HG03378 (cell line): ENCODE measurements around the gene FLNB.

Source experiments
- ATAC-seq: cut with Tn5 transposase; IDR thresholded peaks from one replicate; pipeline ENCODE4 v1.9.1; 2021; ENCODE audit warnings: mild to moderate bottlenecking, moderate library complexity; ENCODE audit not compliant: unreplicated experiment

The FLNB gene

DNA sequence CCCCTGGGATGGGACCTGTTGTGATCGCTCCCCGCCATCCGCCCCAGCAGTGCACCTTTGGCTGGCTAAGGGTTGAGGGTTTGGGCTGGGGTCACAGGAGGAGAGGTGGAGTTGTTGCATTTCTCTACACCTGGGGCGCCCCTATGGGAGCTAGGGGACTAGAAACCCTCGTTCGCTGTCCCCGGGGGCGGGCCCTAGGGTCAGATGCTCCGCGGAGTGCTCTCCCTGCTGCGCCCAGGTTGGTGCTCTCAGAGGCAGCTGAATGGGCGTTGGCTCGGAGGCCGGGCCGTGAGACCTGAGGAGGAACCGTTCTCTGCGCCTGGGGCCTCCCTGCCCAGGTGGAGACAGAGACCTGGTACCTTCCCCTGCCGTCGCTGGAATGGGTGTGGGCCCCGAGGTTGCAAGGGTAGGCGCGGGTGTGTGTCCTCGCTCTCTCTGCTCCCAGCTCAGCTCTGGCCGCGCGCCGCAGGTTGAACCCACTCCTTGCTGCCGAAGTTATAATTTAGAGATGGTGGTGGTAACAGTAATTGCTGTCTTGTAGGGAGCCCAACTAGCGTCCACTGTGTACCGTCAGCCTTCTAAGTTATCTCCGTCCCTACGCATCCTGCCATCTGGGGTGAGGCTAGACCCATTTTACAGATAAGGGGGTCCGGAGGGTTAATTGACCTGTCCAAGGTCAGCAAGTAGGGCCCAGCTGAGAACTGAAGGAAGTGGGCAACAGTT, 965 bp downstream of the FLNB start:
- no peak for ATAC-seq

DNA sequence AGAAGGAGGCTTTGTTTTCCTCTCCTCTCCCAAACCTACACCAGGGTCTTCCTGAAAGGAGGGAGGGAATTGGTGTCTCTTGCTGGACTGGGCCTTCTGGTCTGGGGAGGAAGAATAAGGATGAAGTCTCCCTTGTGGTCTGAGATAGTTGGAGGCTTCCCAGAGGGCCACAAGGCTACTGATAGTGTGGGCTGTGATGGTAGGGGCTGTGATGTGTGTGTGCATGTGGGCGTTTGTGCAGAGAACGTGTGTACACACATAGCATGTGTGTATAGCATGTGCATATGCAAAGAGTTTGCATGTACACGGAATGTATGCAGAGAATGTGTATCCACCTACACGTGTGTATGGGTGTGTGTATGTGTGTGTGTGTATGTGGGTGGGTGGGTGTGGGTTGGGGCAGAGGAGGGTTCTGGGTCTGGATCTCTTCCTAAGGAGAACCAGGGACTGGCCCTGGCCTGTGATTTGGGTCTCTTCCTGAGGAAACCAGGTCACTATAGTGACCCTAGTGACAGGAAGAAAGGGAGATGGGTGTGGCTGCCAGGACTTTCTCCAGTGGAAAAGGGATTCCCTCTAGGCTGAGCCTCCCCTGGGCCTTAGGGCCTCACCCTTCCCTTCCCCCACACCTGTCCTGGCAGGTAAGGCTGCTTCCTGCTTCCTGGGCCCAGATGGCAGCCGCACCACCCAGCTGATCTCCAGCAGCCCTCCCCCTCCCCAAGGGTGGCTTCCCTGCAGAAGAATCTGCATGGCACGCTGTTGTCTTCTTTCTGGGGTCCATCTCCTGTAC, 1.7 kb downstream of the FLNB start:
- no peak for ATAC-seq

DNA sequence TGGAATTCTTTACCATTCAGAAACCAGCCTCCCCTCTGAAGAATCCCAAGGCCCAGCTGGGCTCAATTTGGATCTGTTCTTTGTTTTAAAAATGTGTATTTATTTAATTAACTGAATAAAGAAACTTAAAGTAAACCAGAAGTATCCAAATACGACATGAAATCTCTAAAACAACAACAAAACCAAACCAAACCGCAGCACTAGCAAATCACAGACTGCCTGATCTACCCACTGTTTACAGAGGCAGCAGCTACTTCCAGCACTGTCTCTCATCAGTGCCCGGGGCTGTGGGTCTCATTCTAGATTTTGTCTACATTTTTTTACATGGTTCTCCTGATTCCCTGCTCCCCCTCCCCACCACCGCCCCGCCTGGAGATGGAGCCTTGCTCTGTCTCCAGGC, 2.3 kb downstream of the FLNB start:
- no peak for ATAC-seq

DNA sequence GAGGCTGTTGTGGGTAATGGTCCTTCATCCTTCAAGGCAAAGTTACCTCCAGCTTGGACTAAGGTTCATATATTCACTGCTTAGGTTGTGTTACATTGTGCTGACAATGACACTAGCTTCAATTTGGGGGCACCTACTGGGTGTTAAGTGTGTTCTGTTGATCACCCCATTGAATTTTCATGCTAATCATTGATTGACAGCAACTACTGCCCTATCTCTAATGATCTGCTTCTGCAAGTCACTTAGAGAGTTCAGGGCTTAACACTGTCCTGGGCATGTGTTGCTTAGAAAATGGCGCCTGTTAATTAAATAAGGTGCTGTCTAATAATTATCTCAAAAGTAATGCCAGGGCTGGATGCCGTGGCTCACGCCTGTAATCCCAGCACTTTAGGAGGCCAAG, 3.4 kb downstream of the FLNB start:
- ATAC-seq: no peak

DNA sequence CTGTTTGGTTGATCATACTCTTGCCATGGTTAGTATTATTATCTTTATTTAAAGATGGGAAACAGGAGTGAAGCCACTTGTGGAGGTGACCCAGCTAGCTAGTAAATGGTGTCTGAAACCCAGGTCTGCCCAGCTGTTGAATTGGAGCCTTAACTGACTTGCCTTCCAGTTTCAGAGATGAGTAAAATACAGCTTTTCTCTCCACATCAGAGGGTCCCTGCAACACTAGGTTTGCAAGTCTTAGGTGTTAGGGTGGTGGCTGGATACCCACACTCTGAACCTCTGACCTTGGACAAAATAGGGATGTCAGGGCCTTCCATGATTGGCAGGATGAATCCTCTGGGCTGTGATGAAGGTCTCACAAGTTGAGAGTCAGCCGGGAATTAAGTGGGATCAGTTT, 4.1 kb downstream of the FLNB start:
- no peak for ATAC-seq

DNA sequence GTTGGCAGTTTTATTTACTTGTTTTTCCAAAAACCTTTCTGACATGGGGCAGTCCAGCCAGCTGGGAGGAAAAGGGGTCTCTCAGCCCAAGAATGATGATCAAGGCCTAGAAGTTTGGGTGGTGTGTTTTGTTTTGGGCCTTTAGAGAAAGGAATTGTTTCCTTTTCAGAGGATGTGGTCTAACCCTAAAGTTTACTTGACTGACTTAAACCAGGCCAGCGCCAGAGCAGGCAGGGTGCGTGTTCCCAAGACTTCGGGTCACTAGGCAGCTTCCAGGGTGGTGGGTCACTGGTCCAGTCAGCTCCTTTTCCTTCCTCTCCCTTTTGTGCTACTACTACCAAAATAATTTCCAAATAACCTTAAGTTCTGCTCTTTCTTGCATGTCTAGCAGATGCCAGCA, 4.9 kb downstream of the FLNB start:
- ATAC-seq: no peak

DNA sequence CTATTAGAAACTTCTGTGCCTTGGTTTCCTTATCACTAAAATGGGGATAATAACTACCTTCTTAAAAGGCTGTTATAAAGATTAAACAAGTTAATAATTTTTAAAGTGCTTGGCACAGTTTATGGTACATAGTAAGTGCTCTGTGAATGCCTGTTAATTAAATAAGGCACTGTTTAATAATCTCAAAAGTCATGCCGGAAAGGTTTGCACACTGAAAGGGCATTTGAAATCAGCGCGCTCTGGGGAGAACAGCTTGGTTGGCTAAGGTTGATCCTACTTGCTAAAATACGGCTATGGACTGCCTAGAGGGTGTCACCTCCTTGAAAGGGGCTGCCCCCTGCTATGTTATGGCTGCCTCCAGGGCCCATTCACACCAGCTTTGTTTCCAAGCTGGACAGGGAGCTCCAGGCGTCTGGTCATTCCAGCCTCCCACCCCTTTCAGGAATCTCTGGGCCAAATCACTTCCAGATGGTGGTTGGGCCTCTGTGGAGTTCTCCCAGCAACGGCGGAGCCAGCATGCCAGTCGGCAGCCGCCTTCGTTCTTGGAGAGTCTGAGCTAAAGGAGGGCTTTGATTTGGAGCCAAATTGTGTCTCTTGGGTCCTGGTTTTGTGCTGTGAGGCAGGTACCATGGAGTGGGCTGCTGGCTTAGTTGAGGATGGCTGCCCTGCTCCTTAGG, 5.9 kb downstream of the FLNB start:
- no peak for ATAC-seq

DNA sequence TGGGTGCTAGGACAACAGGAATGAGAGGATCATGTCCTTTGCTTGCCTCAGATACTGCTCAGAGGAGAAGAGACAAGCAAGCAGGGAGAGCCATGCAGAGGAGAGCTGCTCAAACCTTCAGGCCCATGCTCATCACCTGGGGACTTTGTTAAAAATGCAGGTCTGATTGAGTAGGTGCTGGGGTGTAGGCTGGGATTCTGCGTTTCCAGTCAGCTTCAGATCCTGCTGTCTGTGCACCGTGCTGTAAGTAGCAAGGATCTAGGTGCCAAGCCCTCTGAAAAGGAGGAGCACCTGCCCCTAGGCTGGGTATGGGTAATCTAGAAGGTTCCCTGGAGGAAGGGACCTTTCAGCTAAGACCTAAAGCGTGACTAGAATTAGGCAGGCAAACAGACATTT, 7.3 kb downstream of the FLNB start:
- no peak for ATAC-seq

DNA sequence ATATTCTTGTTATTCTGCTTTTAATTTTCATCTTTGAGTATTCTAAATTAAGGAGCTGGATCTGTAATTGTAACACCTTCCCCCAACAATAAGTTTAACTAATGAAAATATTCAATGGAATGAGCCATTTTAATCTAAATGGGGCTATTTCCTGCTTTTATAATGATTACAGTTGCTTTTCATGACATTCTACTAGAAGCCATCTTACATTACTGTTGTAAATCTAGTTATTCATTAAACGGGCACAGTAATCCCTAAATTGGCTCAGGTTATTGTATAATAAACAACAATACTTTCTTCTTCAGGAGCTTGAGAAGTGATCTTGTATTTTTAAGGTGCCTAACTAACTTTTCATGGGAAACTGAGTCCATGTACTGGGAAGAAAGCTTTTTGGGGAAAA, 8.5 kb downstream of the FLNB start:
- ATAC-seq: no peak

DNA sequence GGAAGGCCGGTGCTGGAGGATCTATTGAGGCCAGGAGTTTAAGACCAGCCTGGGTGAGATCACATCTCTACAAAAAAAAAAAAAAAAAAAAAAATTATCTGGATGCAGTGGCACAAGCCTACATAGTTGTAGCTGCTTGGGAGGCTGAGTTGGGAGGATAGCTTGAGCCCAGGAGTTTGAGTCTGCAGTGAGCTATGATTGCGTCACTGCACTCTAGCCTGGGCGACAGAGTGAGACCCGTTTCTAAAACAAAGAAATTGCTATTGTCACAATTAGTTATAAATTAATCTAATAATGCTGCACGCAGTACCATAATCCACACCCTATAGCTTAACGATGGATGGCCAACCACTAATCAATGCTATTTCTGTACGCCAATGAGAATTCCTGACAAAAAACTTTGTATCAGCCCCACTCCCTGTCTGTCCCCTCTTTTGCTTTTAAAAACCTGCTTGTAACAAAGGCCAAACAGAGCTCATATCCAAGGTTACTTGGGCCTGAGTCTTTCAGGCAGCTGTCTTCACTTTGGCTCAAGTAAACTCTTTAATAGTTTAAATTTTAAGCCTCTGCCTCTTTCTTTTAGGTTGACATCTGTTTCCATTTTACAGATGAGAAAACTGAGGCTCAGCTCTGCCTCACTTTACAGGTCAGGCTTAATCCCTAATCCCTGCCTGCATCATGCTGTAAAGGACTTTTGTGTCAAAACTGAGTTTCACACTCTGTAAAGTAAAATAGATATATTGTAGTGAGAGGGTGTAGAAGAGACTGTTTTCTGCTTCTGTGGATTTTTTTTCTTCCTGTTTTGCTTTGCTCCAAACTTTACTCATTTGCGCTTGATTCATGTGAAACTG, 10.9 kb downstream of the FLNB start:
- ATAC-seq: no peak

DNA sequence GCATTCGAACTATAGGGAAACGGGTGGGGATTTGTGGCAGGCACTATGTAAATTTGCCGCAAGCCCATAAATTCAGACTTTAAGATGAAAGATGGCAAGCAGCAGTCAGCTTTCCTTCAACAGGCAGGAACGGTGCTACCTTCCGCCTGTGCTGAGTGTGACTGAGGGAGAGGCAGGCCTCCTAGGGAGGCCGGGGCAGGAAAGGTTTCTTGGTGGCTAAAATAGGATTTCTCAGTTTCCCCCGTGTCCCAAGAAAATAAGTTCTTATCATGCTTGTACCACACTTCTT, 12.5 kb downstream of the FLNB start:
- ATAC-seq: no peak

DNA sequence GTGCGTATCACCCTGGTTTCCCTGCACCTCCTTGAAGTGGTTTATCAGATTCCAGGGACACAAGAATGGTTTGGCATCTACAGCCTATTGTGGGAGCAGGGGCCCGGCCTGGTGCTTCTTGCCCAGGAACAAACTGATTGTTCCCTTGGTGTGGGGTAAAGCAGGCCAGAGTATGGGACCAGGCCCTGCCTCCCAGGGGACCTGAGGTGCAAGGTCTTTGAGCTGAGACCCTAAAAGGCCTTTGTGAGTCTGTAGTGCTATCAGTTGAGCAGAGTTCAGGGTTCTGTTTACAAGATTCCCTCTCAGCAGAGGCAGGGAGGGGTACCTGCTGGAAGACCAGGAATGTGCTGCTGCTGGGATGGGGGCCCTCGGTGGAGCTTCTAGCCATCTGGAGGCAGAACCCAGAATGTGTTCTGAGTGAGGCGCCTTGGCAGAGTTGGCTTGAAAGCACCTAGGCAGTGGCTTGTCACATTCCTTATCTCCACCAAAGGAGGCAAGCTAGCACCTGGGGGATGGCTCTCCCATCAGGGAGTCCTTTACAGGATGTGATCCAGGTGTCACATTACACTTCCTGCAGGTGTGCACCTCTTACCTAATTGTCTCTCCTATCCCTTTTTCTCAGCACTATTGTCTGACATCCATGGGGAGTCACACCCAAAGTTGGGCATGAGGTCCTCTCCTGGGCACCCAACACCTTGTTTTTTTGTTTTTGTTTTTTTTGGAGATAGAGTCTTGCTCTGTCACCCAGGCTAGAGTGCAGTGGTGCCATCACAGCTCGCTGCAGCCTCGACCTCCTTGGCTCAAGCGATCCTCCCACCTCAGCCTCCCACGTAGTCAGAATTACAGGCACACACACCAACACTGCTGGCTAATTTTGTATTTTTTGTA, 13.1 kb downstream of the FLNB start:
- ATAC-seq: no peak

DNA sequence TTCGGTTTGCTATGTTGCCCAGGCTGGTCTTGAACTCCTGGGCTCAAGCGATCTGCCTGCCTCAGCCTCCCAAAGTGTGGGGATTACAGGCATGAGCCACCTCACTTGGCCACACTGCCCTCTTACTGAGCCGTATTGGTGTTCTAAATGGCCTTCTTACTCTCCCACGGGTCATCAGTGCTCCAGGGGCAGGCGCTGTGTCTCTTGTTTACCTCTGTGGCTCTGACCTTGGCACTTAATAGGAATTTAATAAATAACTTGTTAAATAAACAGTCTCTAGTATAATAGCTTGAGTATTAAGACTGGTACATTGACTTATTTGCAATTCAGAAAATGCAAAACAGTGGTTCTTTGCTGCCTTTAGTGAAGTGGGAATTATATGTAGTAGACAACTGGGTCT, 13.7 kb downstream of the FLNB start:
- ATAC-seq: no peak

DNA sequence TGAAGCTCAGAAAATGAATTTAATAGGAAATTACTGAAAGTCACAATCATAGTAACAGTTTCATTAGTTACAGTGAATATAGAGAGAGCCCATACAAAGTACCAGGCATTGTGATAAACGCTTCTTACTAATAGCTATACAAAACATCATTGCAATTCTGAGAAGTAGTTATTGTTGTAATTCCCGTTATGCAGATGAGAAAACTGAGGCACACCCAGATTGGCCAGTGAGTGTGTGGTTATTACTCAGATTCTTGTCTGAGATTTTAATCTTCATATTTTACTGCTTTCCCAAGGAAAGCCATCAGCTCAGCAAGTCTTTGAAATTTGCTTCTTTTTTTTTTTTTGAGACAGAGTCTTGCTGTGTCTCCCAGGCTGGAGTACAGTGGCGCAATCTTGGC, 14.3 kb downstream of the FLNB start:
- ATAC-seq: no peak

DNA sequence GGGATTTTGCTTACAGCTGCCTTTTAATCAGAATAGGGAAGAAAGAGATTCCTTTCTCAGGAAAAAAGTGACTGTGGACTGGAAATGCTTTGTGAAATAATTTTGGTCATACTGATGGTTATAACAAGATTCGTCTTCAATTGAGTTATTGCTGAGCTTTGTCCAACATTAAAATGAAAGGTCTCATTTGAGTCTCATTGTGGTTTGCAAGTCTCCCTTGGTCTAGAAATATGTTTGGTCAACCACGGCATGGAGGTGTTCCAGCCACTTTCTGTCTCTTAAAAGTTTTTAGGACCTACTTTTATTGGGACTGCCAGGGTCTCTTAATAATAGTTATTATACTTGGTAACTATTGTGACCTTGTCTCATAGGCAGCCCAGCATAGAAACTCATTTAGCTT, 15.3 kb downstream of the FLNB start:
- no peak for ATAC-seq

DNA sequence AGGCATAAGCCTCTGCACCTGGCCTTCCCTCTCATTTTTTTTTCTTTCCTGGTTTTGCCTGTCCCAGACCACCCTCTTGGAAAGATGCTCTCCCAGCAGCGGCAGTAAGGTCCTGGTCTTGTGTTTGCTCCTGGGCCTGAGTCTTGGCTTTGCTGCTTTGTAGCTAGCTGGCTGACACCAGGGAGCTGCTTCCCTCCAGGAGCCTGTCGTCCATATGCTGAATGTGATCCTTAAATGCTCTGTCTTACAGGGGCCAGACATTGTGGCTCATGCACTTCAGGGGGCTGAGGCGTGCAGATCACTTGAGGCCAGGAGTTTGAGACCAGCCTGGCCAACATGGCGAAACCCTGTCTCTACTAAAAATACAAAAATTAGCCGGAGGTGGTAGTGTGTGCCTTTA, 17.2 kb downstream of the FLNB start:
- ATAC-seq: no peak

DNA sequence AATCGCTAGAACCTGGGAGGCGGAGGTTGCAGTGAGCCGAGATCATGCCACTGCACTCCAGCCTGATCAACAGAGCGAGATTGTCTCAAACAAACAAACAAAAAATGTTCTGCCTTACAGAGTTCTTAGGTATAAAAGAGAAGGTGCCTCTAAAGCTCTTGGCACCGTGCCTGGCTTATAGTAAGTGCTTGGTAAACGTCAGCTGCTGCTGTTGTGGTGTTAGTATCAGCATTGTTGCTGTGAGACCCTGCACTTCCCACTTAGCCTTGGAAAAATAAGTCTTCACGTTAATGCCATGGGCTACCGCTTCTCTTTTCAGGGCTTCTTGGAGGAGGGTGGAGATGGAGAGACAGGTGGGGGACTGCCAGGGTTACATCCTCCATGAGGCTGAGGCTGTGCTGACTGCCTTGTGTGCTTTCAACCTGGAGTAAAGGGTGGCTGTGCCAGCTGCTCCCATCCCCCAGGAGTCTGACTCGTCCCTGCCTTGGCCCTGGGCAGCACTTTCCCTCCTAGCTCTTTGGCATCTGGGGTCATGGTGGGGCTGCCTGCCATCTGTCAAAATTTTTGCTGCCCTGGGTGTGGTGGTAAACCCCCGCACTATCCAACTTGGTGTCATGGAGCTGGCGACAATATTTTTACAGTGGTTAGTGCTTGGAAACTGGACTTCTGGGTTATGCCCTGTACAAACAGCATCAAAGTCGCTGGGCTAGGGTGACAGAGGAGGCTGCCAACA, 17.8 kb downstream of the FLNB start:
- no peak for ATAC-seq

DNA sequence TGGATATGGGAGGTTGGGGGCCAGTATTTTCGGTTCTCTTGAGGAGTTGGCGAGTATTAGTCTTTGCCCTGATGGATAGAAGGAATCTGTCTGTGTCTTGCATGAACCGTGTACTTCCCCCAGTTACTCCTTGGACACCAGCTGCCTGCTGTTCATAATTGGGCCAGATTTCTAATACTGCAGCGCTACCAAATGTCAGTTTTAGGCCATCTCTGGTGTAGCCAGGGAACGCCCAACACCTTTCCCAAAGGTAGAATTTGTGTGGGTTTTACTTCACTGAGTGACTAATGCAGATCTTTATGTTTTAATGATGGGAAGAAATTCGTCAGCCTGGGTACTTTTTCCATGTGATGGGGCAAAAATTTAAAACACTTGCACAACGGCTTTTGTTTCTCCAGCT, 18.4 kb downstream of the FLNB start:
- no peak for ATAC-seq

DNA sequence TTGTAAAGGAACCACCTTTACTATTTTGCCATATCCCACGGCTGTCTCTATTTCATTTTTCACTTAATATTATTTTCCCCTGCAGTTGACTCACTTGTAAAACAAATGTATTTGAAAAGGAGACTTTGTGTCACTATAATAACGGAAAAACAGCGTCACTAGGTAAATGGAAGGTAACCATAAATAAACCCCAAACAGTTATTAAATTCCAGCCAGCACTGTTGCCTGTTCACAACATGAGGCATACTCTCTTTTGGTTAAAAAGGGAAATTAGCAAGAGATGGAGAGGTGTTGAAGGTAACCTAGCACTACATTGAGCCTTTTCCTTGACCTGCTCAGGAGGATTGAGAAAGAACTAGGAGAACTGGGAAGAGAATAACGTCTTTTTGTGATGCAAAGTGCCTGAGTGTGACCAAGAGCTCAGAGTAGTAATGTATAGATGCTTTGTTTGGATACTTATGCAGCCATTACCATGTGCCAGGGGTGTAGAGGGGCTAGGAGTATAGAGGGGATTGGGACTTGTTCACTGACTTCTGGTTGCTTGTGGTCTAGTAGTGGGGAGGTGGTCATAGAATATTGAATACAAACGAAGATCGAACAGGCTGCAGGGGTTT, 19.6 kb downstream of the FLNB start:
- ATAC-seq: no peak
